ENCODE results near the gene PRKAR1A.

Gene PRKAR1A

DNA sequence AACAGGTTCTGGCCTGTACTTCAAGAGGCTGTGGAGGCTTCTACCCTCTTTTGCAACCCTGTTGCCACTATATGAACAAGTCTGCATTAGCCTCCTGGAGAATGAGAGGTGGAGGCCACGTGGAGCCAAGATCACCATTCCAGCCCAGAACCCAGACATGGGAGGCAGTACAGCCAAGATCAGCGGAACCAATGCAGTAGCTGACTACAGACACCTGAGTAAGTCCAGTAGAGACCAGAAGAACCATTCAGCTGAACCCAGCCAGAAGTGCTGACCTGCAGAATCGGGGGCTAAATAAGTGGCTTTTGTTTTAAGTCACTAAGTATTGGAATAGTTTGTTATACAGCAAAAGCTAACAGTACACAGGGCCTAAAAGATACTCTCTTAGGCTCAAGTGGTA lies 76.9 kb downstream of the PRKAR1A start:
- TF ChIP-seq, protein P1, sequence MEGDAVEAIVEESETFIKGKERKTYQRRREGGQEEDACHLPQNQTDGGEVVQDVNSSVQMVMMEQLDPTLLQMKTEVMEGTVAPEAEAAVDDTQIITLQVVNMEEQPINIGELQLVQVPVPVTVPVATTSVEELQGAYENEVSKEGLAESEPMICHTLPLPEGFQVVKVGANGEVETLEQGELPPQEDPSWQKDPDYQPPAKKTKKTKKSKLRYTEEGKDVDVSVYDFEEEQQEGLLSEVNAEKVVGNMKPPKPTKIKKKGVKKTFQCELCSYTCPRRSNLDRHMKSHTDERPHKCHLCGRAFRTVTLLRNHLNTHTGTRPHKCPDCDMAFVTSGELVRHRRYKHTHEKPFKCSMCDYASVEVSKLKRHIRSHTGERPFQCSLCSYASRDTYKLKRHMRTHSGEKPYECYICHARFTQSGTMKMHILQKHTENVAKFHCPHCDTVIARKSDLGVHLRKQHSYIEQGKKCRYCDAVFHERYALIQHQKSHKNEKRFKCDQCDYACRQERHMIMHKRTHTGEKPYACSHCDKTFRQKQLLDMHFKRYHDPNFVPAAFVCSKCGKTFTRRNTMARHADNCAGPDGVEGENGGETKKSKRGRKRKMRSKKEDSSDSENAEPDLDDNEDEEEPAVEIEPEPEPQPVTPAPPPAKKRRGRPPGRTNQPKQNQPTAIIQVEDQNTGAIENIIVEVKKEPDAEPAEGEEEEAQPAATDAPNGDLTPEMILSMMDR (IDR thresholded peaks at IDR 0.05; ENCODE audit: low read depth, low read length, poor library complexity, severe bottlenecking): no peak
- no peak for TF ChIP-seq EZH2phosphoT487 (IDR thresholded peaks at IDR 0.05; ENCODE audit: borderline replicate concordance, low read length)
- H3K36me3 ChIP-seq (ENCODE audit: control insufficient read depth, low read length): no peaks in the 10 kb centered on the region
- no peaks in the 10 kb centered on the region for H3K9me2 ChIP-seq (replicated peaks; ENCODE audit: control insufficient read depth, low read length)
- H3K4me2 ChIP-seq (ENCODE audit: low read length): no peak overlapping the region
- H3F3A ChIP-seq (ENCODE audit: control insufficient read depth, insufficient read depth): no peaks in the 10 kb centered on the region
- H4K20me1 ChIP-seq (ENCODE audit: control insufficient read depth, insufficient read depth, low read depth, low read length): no peaks in the 10 kb centered on the region
- no peaks in the 10 kb centered on the region for H3K9me3 ChIP-seq (ENCODE audit: control insufficient read depth, insufficient read depth, low read length)
- peaks cover 5% of the 10 kb centered on the region; the same call in 1 of the 2 replicates for H3K27me3 ChIP-seq (ENCODE audit: control insufficient read depth, low read length)
- no peaks in the 10 kb centered on the region for H3K4me1 ChIP-seq (ENCODE audit: control insufficient read depth, low read length)
- H3K4me3 ChIP-seq (ENCODE audit: low read length): no peak overlapping the region
- no peaks in the 10 kb centered on the region for H3K79me2 ChIP-seq (ENCODE audit: control insufficient read depth, low read length)
- no peak overlapping the region for H3K27ac ChIP-seq (ENCODE audit: low read depth, low read length)

DNA sequence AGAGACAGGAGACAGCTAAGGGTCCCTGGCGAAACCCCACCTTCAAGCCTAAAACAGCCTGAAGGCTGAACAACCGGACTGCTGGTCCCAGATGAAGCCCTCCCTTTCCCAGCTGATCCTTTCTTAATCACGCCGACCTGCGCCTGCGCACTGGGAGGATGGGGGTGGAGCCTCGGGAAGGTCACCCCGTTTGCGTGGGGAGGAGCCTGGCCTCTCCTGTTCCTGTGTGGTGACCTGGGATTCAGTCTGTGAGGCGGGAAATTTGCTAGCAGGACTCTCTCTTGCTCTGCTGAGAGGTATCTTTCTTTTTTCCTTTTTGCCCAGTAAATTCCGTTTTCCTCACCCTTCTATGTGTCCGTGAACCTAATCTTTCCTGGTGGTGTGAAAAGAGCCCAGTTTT lies 79.4 kb downstream of the PRKAR1A start:
- Histone ChIP-seq H3K4me1 (ENCODE audit: control insufficient read depth, low read length) (no peaks in the 10 kb centered on the region), H4K20me1 (ENCODE audit: control insufficient read depth, insufficient read depth, low read depth, low read length) (no peaks in the 10 kb centered on the region), H3K9me2 (replicated peaks; ENCODE audit: control insufficient read depth, low read length) (no peaks in the 10 kb centered on the region), H3K79me2 (ENCODE audit: control insufficient read depth, low read length) (no peaks in the 10 kb centered on the region), H3K4me3 (ENCODE audit: low read length) (no peak overlapping the region), H3K4me2 (ENCODE audit: low read length) (no peak overlapping the region), H3K9me3 (ENCODE audit: control insufficient read depth, insufficient read depth, low read length) (no peaks in the 10 kb centered on the region), H3F3A (ENCODE audit: control insufficient read depth, insufficient read depth) (no peaks in the 10 kb centered on the region), H3K27me3 (ENCODE audit: control insufficient read depth, low read length) (peaks cover 5% of the 10 kb centered on the region; the same call in 1 of the 2 replicates), H3K36me3 (ENCODE audit: control insufficient read depth, low read length) (no peaks in the 10 kb centered on the region), H3K27ac (ENCODE audit: low read depth, low read length) (no peak overlapping the region)
- TF ChIP-seq EZH2phosphoT487 (IDR thresholded peaks at IDR 0.05; ENCODE audit: borderline replicate concordance, low read length): no peak
- TF ChIP-seq, protein P1 (IDR thresholded peaks at IDR 0.05; ENCODE audit: low read depth, low read length, poor library complexity, severe bottlenecking): no peak

DNA sequence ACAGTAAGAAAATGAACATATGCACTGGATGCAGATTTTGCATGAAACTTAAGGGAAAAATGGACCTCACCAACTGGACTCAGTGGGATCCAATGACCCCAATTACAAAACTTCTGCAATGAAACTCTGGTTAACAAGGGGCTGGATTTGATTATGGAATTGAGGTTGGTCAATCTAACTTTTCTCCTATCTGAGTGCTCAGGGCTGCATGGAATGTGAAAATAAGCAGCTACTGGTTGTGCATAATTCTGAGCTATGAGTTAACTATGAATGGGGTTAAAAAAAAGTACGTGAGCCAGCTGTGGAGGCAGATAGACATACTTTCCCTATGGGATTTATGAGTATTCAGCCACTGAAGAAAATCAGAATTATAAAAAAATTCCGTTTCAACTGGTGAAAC lies 79.8 kb downstream of the PRKAR1A start:
- no peak overlapping the region for H3K4me3 ChIP-seq (ENCODE audit: low read length)
- peaks cover 5% of the 10 kb centered on the region; the same call in 1 of the 2 replicates for H3K27me3 ChIP-seq (ENCODE audit: control insufficient read depth, low read length)
- H3K79me2 ChIP-seq (ENCODE audit: control insufficient read depth, low read length): no peaks in the 10 kb centered on the region
- no peak for TF ChIP-seq EZH2phosphoT487 (IDR thresholded peaks at IDR 0.05; ENCODE audit: borderline replicate concordance, low read length)
- TF ChIP-seq, protein P1 (IDR thresholded peaks at IDR 0.05; ENCODE audit: low read depth, low read length, poor library complexity, severe bottlenecking): no peak
- no peak overlapping the region for H3K27ac ChIP-seq (ENCODE audit: low read depth, low read length)
- no peaks in the 10 kb centered on the region for H3K4me1 ChIP-seq (ENCODE audit: control insufficient read depth, low read length)
- H3F3A ChIP-seq (ENCODE audit: control insufficient read depth, insufficient read depth): no peaks in the 10 kb centered on the region
- H3K9me2 ChIP-seq (replicated peaks; ENCODE audit: control insufficient read depth, low read length): no peaks in the 10 kb centered on the region
- no peaks in the 10 kb centered on the region for H4K20me1 ChIP-seq (ENCODE audit: control insufficient read depth, insufficient read depth, low read depth, low read length)
- H3K4me2 ChIP-seq (ENCODE audit: low read length): no peak overlapping the region
- no peaks in the 10 kb centered on the region for H3K9me3 ChIP-seq (ENCODE audit: control insufficient read depth, insufficient read depth, low read length)
- H3K36me3 ChIP-seq (ENCODE audit: control insufficient read depth, low read length): no peaks in the 10 kb centered on the region

Data from DOHH2 (cell line).